GM12872 (cell line): ENCODE results near the gene IL26.

Experiments
- TF ChIP-seq, protein P1 (sequence below): IDR thresholded peaks from 3 replicates; pipeline ENCODE4 v1.5.1; 2011; ENCODE audit warnings: low read depth, mild to moderate bottlenecking, low read length, moderate library complexity; ENCODE audit not compliant: insufficient read depth

The IL26 gene

DNA sequence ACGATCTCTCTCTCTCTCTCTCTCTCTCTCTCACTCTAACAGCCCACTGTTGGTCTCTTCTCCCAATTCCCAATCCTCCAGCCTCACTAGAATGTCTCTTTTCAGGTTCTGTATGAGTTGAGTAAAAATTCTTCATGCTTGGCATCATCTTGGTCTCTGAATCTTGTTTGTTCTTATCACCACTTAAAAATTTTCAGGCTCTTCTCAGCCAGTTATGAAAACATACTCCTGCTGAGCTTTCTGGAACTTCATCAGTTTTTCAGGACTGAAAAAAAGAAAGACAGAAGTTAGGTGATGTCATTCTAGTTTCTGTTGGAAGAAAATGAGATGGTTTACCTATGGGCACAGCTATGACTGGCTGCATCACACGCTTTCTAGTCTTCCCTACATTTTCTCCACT is 39.2 kb upstream of the IL26 start:
- TF ChIP-seq, protein P1, sequence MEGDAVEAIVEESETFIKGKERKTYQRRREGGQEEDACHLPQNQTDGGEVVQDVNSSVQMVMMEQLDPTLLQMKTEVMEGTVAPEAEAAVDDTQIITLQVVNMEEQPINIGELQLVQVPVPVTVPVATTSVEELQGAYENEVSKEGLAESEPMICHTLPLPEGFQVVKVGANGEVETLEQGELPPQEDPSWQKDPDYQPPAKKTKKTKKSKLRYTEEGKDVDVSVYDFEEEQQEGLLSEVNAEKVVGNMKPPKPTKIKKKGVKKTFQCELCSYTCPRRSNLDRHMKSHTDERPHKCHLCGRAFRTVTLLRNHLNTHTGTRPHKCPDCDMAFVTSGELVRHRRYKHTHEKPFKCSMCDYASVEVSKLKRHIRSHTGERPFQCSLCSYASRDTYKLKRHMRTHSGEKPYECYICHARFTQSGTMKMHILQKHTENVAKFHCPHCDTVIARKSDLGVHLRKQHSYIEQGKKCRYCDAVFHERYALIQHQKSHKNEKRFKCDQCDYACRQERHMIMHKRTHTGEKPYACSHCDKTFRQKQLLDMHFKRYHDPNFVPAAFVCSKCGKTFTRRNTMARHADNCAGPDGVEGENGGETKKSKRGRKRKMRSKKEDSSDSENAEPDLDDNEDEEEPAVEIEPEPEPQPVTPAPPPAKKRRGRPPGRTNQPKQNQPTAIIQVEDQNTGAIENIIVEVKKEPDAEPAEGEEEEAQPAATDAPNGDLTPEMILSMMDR, result no peak

DNA sequence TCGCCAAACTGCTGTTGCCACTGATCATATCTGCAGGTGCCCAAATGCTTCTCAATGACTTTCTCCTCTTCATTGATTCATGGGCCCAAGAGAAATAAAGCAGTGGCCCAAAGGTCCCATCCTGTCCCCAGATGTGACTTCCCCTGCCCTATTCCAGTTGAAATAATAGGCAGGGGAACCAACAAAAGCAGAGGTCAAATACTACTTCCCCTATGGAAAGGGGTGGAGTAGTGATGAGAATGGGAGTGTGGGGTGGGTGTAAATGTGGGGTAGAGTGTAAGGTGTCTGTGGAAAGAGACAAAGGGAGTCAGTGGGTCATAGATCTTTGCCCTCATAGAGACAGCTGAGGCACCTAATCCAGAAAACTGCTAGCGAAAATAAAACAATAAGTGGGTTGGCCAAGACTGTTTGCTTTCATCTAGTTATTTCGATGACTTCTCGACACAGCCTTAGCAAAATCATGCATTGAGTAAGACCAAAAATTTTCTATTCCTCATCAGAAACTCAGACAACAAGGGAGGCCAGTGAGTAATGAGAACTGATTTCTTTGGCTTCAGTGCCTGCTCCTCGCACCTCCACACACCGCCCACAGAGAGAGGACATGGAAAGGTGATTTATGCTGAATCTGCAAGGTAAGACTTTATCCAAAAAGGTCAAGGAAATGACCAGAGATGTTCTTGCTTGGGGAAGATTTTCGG is 38.7 kb upstream of the IL26 start:
- TF ChIP-seq, protein P1, result no peak

GRCh38 chr12:68263366-68263765 is 37.8 kb upstream of the IL26 start:
- TF ChIP-seq, protein P1, result no peak

DNA sequence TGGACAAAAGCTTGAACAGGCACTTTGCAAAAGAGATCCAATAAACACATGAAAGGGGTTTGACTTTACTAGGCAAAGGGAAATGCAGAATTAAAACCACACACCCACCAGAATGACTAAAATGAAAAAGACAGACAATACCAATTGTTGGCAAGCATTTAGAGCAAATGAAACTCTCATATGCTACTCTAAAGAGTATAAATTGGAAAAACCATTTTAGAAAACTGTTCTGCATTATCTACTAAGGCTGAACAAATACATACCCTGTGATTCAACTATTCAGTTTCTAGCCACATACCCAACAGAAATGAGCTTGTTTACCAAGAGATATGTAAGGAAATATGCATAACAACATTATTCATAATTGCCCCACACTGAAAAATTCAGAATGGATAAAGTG is 36.3 kb upstream of the IL26 start:
- TF ChIP-seq, protein P1, result no peak

DNA sequence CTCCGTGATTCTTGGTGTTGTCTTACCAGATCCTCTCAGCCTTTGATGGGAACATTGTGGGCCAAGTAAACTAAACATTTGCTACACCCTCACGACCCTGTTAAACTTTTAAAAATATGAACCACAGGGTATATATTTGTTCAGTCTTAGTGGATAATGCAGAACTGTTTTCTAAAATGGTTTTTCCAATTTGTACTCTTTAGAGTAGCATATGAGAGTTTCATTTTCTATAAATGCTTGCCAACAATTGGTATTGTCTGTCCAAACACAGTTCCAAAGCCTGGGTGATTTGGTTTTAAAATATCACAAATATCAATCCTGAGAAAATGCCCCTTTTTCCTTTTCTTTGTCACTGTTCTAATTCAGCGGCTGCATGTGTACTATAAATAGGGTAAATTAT is 34.5 kb upstream of the IL26 start:
- TF ChIP-seq, protein P1, result no peak

- TF ChIP-seq, protein P1, result no peak
These were observed 33.8 kb upstream of the IL26 start for GRCh38 chr12:68259318-68259940.

DNA sequence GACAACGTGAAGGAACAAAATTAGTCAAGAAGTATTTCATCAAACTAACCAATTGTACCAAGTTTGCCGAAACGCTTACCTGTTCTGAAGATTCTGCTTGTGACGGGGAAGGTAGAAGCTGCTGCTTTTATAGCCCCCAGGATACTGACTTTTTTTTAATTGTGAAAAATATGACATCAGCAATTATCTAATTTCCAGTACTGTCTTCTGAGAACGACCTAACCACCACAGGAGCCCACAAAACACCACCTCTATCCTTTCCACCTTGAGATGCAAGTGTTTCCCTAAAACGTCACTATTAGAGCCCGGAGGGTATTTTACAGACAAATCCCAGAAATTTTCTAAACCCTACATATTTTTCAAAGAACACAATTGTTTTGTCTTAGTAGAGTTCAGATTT is 27.9 kb upstream of the IL26 start, which contains the start of gene IL22:
Gene IL22 (minus strand): TSS at position 101 of the 400 bp plus-strand sequence. CDS start 156 bp downstream, outside the sequence.
- TF ChIP-seq, protein P1, result no peak
